Hepatic stellate cell (primary cell): Measurements from ENCODE around the gene KNTC1.
A peak's percentile ranks its signal among the peaks of the same experiment; 100 is the strongest.
"Not testable (repeated sequence)": the region's sequence is repeated elsewhere in the genome, so short reads cannot be mapped to it uniquely, and the experiment has no call there.

Experiments used
- DNase-seq: peaks from one replicate; pipeline ENCODE4 v3.0.0; 2011; ENCODE audit warnings: low spot score

KNTC1 gene

GRCh38 chr12:122646517-122647217 lies 119.6 kb downstream of the KNTC1 start:
- DNase-seq: peak; percentile 62

- no peak for DNase-seq
Observed at GRCh38 chr12:122651520-122652224, 124.6 kb downstream of the KNTC1 start.

DNA sequence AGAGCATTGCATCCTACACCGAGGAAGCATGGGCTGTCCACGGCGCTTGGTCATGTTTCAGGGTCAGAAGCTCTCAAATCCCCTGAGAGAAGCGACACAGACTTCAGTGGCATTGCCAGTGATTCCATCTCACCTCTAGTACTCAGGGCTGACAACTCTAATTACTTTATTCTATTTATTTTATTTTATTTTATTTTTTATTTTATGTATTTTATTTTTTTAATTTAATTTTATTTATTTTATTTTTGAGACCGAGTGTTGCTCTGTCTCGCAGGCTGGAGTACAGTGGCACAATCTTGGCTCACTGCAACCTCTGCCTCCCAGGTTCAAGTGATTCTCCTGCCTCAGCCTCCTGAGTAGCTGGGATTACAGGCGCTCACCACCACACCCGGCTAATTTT lies 126.2 kb downstream of the KNTC1 start:
- DNase-seq: not testable (repeated sequence)

DNA sequence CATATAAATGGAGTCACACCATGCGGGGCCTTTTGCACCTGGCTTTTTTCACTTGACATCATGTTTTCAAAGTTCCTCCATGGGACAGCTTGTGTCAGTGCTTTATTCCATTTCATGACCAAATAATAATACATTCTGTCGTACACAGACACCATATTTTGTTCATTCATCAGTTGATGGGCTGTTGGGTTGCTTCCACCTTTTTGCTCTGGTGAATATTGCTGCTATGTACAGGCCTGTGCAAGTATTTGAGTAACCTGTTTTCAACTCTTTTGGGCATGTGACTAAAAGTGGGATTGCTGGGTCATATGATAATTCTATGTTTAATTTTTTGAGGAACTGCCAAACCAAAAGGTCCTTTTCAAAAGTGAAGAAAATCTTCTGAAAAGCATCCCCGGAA lies 129.2 kb downstream of the KNTC1 start:
- no peak for DNase-seq

GRCh38 chr12:122659579-122659978 lies 132.5 kb downstream of the KNTC1 start:
- DNase-seq: no peak

DNA sequence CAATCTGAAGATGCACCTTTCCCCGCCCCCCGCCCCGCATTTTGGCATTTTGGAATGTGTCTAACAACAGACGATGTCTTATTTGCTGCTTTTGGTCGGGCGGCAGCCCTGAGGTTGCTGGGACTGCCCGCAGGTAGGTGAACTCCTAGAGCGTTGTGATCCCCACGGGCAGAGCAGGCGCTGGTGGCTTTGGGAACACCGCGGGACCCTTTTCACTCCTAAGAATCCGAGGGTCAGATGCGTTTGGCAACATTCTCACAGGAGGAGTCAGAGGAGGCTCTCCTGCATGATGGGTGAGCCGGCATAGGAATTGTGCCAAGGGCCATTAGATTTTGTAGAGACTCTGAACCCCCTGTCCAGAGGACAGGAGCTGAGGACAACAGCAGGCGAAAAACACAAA lies 134.2 kb downstream of the KNTC1 start:
- no peak for DNase-seq

- DNase-seq: no peak
Observed at GRCh38 chr12:122661938-122662337, 134.9 kb downstream of the KNTC1 start.

DNA sequence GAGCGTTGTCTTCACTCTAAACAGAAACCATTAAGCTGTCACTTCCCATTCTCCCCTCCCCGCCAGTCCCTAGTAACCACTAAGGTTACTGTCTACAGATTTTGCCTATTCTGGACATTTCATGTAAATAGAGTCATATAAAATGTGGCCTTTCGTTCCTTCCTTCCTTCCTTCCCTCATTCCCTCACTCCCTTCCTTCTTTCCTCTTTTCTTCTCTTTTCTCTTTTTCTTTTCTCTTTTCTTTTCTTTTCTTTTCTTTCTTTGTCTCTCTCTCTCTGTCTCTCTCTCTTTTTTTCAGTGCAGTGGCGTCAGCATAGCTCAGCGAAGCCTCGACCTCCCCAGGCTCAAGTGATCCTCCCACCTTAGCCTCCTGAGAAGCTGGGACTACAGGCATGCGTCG lies 138.3 kb downstream of the KNTC1 start:
- no peak for DNase-seq

DNA sequence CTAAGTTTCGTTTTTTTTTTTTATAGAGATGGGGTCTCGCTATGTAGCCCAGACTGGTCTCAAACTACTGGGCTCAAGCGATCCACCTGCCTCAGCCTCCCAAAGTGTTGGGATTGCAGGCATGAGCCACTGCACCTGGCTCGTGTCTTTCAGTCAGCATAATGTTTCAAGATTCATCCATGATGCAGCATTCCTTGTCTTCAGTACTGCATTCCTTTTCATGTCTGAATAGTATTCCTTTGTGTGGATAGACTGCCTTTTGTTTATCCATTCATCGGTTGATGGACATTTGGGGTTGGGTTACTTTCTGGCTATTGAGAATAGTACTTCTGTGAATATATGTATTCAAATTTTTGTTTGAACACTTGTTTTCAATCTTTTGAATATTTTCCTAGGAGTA lies 138.7 kb downstream of the KNTC1 start:
- no peak for DNase-seq

DNA sequence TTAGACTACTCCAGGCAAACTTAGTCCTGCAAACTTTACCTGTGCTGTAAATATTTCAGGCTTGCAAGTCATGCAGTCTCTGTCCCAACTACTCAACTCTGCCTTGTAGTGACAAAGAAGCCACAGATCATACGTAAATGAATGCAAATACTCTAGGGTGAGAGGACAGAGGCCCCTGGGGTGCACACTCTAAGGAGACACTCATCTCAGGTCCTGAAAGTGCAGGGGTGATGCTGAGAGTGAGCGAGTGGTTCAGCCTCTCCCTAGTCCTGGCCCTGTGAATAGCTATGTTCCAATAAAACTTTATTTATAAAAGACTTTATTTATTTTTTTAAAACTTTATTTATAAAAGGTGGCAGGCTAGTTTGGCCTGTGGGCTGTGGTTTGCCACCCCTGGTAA lies 141.2 kb downstream of the KNTC1 start:
- no peak for DNase-seq

DNA sequence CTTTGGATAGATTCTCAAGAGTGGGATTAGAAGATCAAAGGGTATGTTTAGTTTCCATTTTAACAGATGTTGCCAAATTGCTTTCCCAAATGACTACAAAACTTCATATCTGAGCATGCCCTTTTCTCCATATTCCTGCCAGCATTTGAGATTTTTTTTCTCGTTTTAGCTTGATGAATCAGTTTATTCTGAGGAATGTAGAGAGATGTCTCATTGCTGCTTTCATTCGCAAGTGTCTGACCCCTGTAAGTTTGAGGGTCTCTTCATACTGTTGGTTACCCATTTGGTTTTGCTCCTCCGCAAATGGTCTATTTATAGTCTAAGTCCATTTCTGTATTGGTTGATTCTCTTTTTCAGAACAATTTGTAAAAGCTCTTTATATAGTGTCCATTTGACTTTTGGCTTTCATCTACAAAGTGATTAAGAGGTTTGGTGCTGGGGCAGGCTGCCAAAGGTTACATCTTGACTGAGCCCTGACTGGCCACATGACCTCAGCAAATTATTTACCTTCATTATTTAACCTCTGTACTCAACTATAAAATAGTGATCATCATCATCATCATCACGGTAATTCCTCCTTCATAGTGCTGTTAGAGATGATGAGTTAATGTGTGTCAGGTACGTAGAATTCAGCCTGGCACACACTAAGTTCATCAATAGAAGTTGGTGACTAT lies 142.5 kb downstream of the KNTC1 start:
- peak; percentile 54 for DNase-seq

DNA sequence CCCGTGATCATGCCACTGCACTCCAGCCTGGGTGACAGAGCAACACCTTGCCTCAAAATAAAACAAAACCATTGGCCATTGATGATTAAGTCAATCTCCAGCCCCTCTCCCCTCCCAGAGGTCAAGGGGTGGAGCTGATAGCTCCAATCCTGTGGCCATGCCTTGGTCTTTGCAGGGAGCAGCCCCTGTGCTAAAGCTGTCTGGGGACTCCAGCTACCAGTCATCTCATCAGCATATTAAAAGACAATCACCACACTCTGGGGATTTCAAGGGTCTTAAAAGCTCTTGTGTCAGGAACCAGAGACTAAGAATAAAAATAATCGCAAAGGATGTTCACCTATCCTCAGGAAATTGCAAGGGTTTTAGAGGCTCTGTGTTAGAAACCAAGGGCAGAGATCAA lies 145.5 kb downstream of the KNTC1 start:
- no peak for DNase-seq
